Type B pancreatic cell (in vitro differentiated cells): ENCODE results near the gene ZNF682. TPM values are rescaled to one million over a fixed set of nuclear protein-coding genes. Genes with fewer than 3 reads are reported as not detected.
"Not testable (repeated sequence)": the region's sequence is repeated elsewhere in the genome, so short reads cannot be mapped to it uniquely, and the experiment has no call there.

Experiments
- DNase-seq: peaks from one replicate; pipeline ENCODE4 v3.0.0; 2021; ENCODE audit warnings: mixed read lengths; ENCODE audit not compliant: unreplicated experiment; ENCODE audit errors: extremely low spot score
- H3K27ac Mint-ChIP-seq: 2 replicates; pipeline ENCODE4 v1.8.0; 2021; ENCODE audit warnings: mild to moderate bottlenecking, mixed read lengths
- H3K27me3 Mint-ChIP-seq: 2 replicates; pipeline ENCODE4 v1.8.0; 2021; ENCODE audit warnings: mixed read lengths
- H3K36me3 Mint-ChIP-seq: 2 replicates; pipeline ENCODE4 v1.8.0; 2021; ENCODE audit warnings: mixed read lengths
- H3K4me1 Mint-ChIP-seq: one replicate; pipeline ENCODE4 v1.8.0; 2021; ENCODE audit warnings: mixed read lengths; ENCODE audit not compliant: unreplicated experiment
- H3K4me3 Mint-ChIP-seq: 2 replicates; pipeline ENCODE4 v1.8.0; 2021; ENCODE audit warnings: mild to moderate bottlenecking, mixed read lengths
- H3K9me3 Mint-ChIP-seq: 2 replicates; pipeline ENCODE4 v1.8.0; 2021; ENCODE audit warnings: mixed read lengths
- CTCF ChIP-seq: fragments of 200-600 bp; sonication (generic); conservative IDR thresholded peaks from 2 replicates; pipeline ENCODE4 v1.5.0; 2021; ENCODE audit warnings: antibody characterized with exemption, mild to moderate bottlenecking
- total RNA-seq: library from RNA; stranded (reverse); gene quantifications from 2 replicates; pipeline ENCODE4 v1.2.1, GENCODE V29; 2021; ENCODE audit warnings: low replicate concordance

Gene ZNF682
- total RNA-seq, 1 donor from 2014 or later: 16.2 TPM

DNA sequence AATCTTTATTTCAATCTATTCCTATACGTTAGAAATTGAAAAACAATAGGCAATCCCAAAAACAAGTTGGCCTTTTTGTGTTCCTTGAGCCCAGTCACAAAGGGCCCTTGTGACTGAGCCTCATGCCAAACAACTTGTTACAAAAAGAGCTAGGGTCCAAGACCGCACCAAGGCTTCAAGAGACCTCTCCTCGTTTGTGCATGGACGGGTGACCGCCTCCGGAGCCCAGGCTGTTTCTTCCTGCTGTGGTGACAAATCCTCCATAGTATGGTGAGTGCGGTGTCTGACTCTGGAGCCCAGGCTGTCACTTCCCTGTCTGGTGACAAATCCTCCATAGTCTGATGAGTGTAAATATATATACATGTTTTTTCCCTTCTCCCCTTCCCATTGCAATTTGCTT is 74.9 kb downstream of the ZNF682 start:
- Mint-ChIP-seq H3K27me3 (no peaks in the 10 kb centered on the region), H3K4me1 (no peaks in the 10 kb centered on the region), H3K27ac (no peak overlapping the region), H3K9me3 (peaks cover 8% of the 10 kb centered on the region), H3K4me3 (no peak overlapping the region), H3K36me3 (no peaks in the 10 kb centered on the region)
- no peak for TF ChIP-seq CTCF
- no peak for DNase-seq

- peak; percentile 84 for TF ChIP-seq CTCF
- not testable (repeated sequence) for H3K9me3 Mint-ChIP-seq, H3K36me3 Mint-ChIP-seq, H3K27me3 Mint-ChIP-seq, H3K27ac Mint-ChIP-seq, H3K4me3 Mint-ChIP-seq, H3K4me1 Mint-ChIP-seq
- DNase-seq: peak; percentile 80
Measured at GRCh38 chr19:19959151-19959799, 80.0 kb downstream of the ZNF682 start.

DNA sequence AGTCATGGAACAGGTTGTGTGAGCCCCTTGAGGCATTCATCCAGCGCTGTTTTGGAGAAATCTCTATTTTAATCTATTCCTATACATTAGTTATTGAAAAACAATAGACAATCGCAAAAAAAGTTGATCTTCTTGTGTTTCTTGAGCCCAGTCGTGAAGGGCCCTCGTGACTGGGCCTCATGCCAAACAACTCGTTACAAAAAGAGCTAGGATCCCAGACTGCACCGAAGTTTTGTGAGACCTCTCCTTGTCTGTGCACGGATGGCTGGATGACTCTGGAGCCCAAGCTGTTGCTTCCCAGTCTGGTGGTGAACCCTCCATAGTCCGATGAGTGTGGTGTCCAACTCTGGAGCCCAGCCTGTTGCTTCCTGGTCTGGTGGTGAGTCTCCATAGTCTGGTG is 81.5 kb downstream of the ZNF682 start:
- not testable (repeated sequence) for H3K27me3 Mint-ChIP-seq, H3K27ac Mint-ChIP-seq, DNase-seq, H3K36me3 Mint-ChIP-seq, H3K9me3 Mint-ChIP-seq, H3K4me1 Mint-ChIP-seq, H3K4me3 Mint-ChIP-seq

GRCh38 chr19:19956434-19957075 is 82.8 kb downstream of the ZNF682 start:
- TF ChIP-seq CTCF: no peak
- Mint-ChIP-seq H3K36me3 (no peaks in the 10 kb centered on the region), H3K27me3 (no peaks in the 10 kb centered on the region), H3K9me3 (no peaks in the 10 kb centered on the region), H3K4me1 (no peaks in the 10 kb centered on the region), H3K27ac (no peak overlapping the region), H3K4me3 (no peak overlapping the region)
- no peak for DNase-seq

DNA sequence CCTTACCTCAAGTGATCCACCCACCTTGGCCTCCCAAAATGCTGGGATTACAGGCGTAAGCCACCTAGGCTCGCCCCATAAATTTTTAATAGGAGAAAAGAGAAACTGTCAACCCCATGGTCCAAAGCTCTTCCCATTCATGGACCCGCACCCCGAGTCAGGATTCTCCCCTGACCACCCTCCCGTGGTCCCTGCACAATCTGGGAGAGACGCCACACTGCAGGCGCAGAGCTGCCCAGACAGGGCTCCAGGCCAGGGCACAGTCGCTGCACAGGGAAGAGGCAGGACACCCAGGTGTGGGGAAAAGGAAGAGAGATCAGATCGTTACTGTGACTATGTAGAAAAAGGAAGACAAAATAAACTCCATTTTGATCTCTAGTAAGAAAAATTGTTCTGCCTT is 84.1 kb downstream of the ZNF682 start:
- no peaks in the 10 kb centered on the region for H3K27me3 Mint-ChIP-seq
- no peak for TF ChIP-seq CTCF
- no peaks in the 10 kb centered on the region for H3K36me3 Mint-ChIP-seq
- H3K4me1 Mint-ChIP-seq: no peaks in the 10 kb centered on the region
- H3K4me3 Mint-ChIP-seq: no peak overlapping the region
- no peak for DNase-seq
- no peaks in the 10 kb centered on the region for H3K9me3 Mint-ChIP-seq
- H3K27ac Mint-ChIP-seq: no peak overlapping the region

Other genes starting within 250 kb of the ZNF682 start
- 11.8 and 15.5 TPM in 2 replicates for gene ZNF506, start 217.8 kb downstream of the ZNF682 start, total RNA-seq
- gene ZNF253, start 173.6 kb downstream of the ZNF682 start, total RNA-seq: 22.6 and 36.6 TPM in 2 replicates
- gene ZNF93, start 138.6 kb downstream of the ZNF682 start, total RNA-seq: 19.2 and 26.3 TPM in 2 replicates
- 13.3 and 23.7 TPM in 2 replicates for gene ZNF90, start 38.5 kb upstream of the ZNF682 start, total RNA-seq
- gene ZNF486, start 127.7 kb upstream of the ZNF682 start, total RNA-seq: 15.3 TPM in 2 replicates